ENCODE results near the gene RPGR.

The RPGR gene

GRCh38 chrX:38232079-38232686 lies 95.1 kb downstream of the RPGR start:
- DNase-seq (ENCODE audit: low read depth), result no peak
- H3K4me3 ChIP-seq (ENCODE audit: low read depth, low read length), result no peak overlapping the region
- TF ChIP-seq CTCF (IDR thresholded peaks at IDR 0.05; ENCODE audit: control insufficient read depth, extremely low read depth, insufficient read depth), result no peak

GRCh38 chrX:38225093-38225492 lies 102.2 kb downstream of the RPGR start:
- no peak for DNase-seq (ENCODE audit: low read depth)
- no peak overlapping the region for H3K4me3 ChIP-seq (ENCODE audit: low read depth, low read length)
- TF ChIP-seq CTCF (IDR thresholded peaks at IDR 0.05; ENCODE audit: control insufficient read depth, extremely low read depth, insufficient read depth), result no peak

GRCh38 chrX:38224160-38224559 lies 103.1 kb downstream of the RPGR start:
- no peak for DNase-seq (ENCODE audit: low read depth)
- TF ChIP-seq CTCF (IDR thresholded peaks at IDR 0.05; ENCODE audit: control insufficient read depth, extremely low read depth, insufficient read depth), result no peak
- no peak overlapping the region for H3K4me3 ChIP-seq (ENCODE audit: low read depth, low read length)

- no peak overlapping the region for H3K4me3 ChIP-seq (ENCODE audit: low read depth, low read length)
- no peak for DNase-seq (ENCODE audit: low read depth)
- no peak for TF ChIP-seq CTCF (IDR thresholded peaks at IDR 0.05; ENCODE audit: control insufficient read depth, extremely low read depth, insufficient read depth)
Measured at GRCh38 chrX:38221391-38221929, 105.8 kb downstream of the RPGR start.

- no peak for DNase-seq (ENCODE audit: low read depth)
- TF ChIP-seq CTCF (IDR thresholded peaks at IDR 0.05; ENCODE audit: control insufficient read depth, extremely low read depth, insufficient read depth), result no peak
- H3K4me3 ChIP-seq (ENCODE audit: low read depth, low read length), result peak within 1 kb of the TSS; percentile 47
Measured at GRCh38 chrX:38220415-38221390, 106.6 kb downstream of the RPGR start, which contains the start of gene SRPX. Gene SRPX, minus strand, starts transcription at chrX:38220871. Its CDS starts 79 bp downstream, at chrX:38220792.

- H3K4me3 ChIP-seq (ENCODE audit: low read depth, low read length), result peak overlapping the region; percentile 47
- DNase-seq (ENCODE audit: low read depth), result no peak
- peak; percentile 32; the same call in 1 of the 2 replicates for TF ChIP-seq CTCF (IDR thresholded peaks at IDR 0.05; ENCODE audit: control insufficient read depth, extremely low read depth, insufficient read depth)
Measured at GRCh38 chrX:38220024-38220414, 107.3 kb downstream of the RPGR start.
